Measurements from ENCODE around the gene DYNLT3. TPM values are rescaled to one million over a fixed set of nuclear protein-coding genes. Genes with fewer than 3 reads are reported as not detected.

Gene DYNLT3
- polyA plus RNA-seq, 1 experiment: 28.6 TPM

DNA sequence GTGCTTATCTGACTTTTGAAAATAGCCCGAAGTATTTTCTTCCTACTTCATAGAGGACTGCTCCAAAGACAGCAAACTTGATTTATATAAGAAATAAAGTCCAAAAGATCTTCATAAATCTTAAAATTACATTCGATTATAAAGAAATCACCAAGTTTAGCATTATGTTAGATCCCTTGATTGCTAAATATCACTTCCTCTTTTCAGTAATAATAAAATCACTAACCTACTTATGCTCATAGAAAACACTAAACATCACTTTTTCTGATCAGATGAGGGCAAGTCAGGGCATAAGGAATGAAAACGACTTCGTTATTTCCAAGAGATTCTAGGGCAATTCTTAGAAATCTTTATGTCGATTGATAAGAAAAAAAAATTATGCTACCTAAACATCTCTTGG is 32.0 kb downstream of the DYNLT3 start:
- CTCF ChIA-PET: no interaction called here
- no peak overlapping the region for H3K4me3 ChIP-seq (ENCODE audit: low read depth, low read length)
- no peak for DNase-seq (ENCODE audit: low read depth, low spot score)
- POLR2A ChIA-PET: no interaction called here
- no peaks in the 10 kb centered on the region for H3K9me3 ChIP-seq (ENCODE audit: control insufficient read depth, insufficient read depth, low read length)
- no peak overlapping the region for H3K27ac ChIP-seq (ENCODE audit: low read depth, low read length)
- no peaks in the 10 kb centered on the region for H3K27me3 ChIP-seq (ENCODE audit: control insufficient read depth, insufficient read depth, low read length)
- TF ChIP-seq, protein P1, sequence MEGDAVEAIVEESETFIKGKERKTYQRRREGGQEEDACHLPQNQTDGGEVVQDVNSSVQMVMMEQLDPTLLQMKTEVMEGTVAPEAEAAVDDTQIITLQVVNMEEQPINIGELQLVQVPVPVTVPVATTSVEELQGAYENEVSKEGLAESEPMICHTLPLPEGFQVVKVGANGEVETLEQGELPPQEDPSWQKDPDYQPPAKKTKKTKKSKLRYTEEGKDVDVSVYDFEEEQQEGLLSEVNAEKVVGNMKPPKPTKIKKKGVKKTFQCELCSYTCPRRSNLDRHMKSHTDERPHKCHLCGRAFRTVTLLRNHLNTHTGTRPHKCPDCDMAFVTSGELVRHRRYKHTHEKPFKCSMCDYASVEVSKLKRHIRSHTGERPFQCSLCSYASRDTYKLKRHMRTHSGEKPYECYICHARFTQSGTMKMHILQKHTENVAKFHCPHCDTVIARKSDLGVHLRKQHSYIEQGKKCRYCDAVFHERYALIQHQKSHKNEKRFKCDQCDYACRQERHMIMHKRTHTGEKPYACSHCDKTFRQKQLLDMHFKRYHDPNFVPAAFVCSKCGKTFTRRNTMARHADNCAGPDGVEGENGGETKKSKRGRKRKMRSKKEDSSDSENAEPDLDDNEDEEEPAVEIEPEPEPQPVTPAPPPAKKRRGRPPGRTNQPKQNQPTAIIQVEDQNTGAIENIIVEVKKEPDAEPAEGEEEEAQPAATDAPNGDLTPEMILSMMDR (IDR thresholded peaks at IDR 0.05; ENCODE audit: low read depth, low read length): no peak

DNA sequence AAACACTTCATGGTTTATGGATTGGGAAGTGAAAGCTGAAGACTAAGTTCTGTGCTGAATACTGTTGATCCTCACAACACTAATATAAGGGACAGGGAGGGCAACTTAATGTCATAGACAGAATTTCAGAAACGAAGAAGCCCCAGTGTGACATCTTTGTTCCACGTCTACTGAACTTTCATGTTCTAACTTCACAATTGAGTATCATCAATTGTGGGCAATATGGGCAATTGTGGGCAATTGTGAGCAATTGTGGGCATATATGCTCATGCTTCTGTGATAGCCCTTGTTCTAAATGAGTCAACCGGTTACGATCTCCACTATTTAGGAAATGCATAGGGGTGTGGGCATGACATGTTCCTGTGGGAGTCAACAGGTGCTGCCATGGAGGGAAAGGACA is 33.8 kb downstream of the DYNLT3 start:
- CTCF ChIA-PET: no interaction called here

DNA sequence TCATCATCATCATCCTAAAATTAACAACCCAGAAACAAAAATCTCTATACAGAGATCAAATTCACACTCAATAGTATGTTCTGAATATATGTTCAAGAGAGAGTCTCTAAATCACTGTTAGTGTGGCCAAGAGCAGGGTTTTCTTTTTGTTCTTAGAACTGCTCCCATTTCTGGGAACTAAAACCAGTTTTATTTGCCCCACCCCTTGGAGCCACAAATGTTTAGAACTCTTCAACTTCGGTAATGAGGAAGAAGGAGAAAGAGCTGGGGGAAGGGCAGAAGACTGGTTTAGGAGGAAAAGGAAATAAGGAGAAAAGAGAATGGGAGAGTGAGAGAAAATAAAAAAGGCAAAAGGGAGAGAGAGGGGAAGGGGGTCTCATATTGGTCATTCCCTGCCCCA is 35.3 kb downstream of the DYNLT3 start:
- no peak for DNase-seq (ENCODE audit: low read depth, low spot score)
- POLR2A ChIA-PET: no interaction called here
- TF ChIP-seq, protein P1 (IDR thresholded peaks at IDR 0.05; ENCODE audit: low read depth, low read length): no peak
- Histone ChIP-seq H3K9me3 (ENCODE audit: control insufficient read depth, insufficient read depth, low read length) (no peaks in the 10 kb centered on the region), H3K27ac (ENCODE audit: low read depth, low read length) (no peak overlapping the region), H3K4me3 (ENCODE audit: low read depth, low read length) (no peak overlapping the region), H3K27me3 (ENCODE audit: control insufficient read depth, insufficient read depth, low read length) (no peaks in the 10 kb centered on the region)
- CTCF ChIA-PET: interaction anchor here (1.0 kb wide), 1 partner anchor 13 kb away, joined by 6 read pairs; no protein-coding TSS in a partner anchor

More for the DNA sequence above, 33.8 kb downstream of the DYNLT3 start:
- Histone ChIP-seq H3K4me3 (ENCODE audit: low read depth, low read length) (no peak overlapping the region), H3K9me3 (ENCODE audit: control insufficient read depth, insufficient read depth, low read length) (no peaks in the 10 kb centered on the region), H3K27ac (ENCODE audit: low read depth, low read length) (no peak overlapping the region), H3K27me3 (ENCODE audit: control insufficient read depth, insufficient read depth, low read length) (no peaks in the 10 kb centered on the region)
- DNase-seq (ENCODE audit: low read depth, low spot score): no peak
- POLR2A ChIA-PET: no interaction called here
- TF ChIP-seq, protein P1 (IDR thresholded peaks at IDR 0.05; ENCODE audit: low read depth, low read length): no peak

GRCh38 chrX:37809970-37810369 is 37.4 kb downstream of the DYNLT3 start:
- H3K4me3 ChIP-seq (ENCODE audit: low read depth, low read length): no peak overlapping the region
- no peaks in the 10 kb centered on the region for H3K27me3 ChIP-seq (ENCODE audit: control insufficient read depth, insufficient read depth, low read length)
- POLR2A ChIA-PET: no interaction called here
- CTCF ChIA-PET: no interaction called here
- DNase-seq (ENCODE audit: low read depth, low spot score): no peak
- H3K27ac ChIP-seq (ENCODE audit: low read depth, low read length): no peak overlapping the region
- no peaks in the 10 kb centered on the region for H3K9me3 ChIP-seq (ENCODE audit: control insufficient read depth, insufficient read depth, low read length)
- TF ChIP-seq, protein P1 (IDR thresholded peaks at IDR 0.05; ENCODE audit: low read depth, low read length): no peak

DNA sequence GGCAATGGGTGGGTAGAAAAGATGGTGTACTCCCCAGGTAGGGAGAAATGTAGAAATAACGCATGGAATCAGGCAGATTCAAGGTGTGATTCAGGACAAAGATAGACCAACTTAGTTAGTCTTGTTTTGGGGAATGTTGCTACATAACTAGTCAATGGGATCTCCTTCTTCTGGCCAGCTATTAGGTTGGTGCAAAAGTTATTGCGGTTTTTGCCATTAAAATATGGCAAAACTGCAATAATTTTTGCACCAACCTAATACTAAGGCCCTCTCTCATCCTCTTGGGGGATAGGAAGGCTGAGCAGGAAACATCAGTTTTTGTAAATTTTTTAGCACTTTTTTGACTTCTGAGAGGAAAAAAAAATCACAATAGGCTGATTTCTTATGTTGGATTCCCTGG is 44.3 kb downstream of the DYNLT3 start:
- no peaks in the 10 kb centered on the region for H3K9me3 ChIP-seq (ENCODE audit: control insufficient read depth, insufficient read depth, low read length)
- no peaks in the 10 kb centered on the region for H3K27me3 ChIP-seq (ENCODE audit: control insufficient read depth, insufficient read depth, low read length)
- POLR2A ChIA-PET: no interaction called here
- no peak overlapping the region for H3K27ac ChIP-seq (ENCODE audit: low read depth, low read length)
- no peak overlapping the region for H3K4me3 ChIP-seq (ENCODE audit: low read depth, low read length)
- DNase-seq (ENCODE audit: low read depth, low spot score): no peak
- TF ChIP-seq, protein P1 (IDR thresholded peaks at IDR 0.05; ENCODE audit: low read depth, low read length): no peak
- CTCF ChIA-PET: no interaction called here

All from AG04450 (cell line).